IPS-NIHi11 (cell line): ENCODE measurements around the gene PRR15L.

Experiments used
- DNase-seq: peaks from one replicate; pipeline ENCODE4 v3.0.0; 2012; ENCODE audit warnings: mixed read lengths, low spot score

PRR15L gene

DNA sequence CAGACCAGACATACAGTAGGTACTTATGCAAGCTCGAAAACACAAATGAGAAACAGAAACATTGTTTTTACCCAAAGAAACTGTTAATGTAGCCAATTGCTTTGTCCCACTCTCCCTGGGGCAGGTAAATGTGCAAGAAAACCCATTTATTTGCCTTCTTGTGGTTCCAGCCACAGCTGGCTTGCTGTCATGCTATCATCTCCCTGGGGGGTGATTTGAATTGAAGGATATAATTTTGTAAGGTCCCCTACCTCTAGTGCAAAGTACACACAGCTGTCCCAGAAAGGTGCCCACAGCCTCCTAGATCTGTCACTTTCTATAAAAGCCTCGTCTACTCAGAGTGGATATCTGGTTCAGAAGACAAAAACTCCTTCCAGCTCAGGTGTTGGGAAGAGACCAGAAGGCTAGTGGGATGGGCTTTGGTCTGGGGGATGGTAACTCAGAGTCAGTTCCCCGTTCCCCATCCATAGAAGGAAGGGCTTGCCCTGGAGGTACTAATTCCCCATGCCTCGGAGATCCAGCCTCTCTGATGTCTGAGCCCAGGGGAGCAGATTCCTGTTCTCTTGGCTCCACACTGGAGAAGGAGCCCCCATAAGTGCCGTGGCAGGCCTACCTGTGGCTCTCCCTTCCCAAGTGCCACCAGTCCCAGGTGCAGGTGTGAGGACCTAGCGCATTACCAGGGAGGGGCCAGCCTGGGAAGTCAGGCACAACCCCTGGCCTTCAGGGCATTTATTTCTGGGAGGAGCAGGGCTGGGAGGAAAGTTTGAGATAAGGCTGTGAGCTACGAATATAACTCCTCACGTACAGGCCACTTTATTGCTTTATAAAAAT lies 2.4 kb upstream of the PRR15L start:
- no peak for DNase-seq

DNA sequence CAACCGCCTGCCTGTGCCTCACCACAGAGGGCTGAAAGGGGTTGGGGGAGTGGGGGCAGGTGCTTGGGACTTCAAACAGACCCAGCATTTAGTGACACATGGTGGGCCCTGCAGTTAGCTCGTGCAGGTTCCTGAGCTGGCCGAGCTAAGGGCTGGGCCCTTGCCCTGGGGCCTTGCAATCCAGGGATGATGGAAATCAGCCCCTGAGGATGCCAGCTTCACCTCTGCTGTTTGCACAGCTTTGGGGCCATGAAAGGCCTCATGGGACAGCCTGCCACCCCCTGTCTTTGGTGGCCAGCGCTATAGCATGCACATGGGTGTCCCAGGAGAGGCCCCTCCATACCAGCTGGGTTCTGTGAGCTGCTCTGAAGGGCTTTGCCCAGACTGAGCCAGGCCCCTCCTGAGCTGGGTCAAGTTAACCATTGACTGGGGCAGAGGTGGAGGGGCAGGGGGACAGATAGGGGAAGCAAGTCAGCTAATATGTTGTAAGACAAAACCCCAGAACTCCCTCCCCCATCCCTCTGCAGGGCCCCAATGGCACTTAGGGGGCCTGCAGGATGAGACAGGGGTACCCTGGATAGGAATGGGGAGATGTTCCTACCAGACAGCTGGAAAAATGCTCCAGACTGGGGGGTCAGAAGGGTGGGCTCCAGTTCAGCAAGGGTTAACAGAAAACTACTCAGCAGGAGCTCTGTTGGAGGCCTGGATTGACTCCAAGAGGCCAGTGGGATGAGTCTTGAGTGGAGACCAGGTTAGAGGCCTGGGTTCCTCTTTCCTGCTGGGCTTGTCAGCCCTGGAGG lies 692 bp downstream of the PRR15L start:
- DNase-seq, result no peak

DNA sequence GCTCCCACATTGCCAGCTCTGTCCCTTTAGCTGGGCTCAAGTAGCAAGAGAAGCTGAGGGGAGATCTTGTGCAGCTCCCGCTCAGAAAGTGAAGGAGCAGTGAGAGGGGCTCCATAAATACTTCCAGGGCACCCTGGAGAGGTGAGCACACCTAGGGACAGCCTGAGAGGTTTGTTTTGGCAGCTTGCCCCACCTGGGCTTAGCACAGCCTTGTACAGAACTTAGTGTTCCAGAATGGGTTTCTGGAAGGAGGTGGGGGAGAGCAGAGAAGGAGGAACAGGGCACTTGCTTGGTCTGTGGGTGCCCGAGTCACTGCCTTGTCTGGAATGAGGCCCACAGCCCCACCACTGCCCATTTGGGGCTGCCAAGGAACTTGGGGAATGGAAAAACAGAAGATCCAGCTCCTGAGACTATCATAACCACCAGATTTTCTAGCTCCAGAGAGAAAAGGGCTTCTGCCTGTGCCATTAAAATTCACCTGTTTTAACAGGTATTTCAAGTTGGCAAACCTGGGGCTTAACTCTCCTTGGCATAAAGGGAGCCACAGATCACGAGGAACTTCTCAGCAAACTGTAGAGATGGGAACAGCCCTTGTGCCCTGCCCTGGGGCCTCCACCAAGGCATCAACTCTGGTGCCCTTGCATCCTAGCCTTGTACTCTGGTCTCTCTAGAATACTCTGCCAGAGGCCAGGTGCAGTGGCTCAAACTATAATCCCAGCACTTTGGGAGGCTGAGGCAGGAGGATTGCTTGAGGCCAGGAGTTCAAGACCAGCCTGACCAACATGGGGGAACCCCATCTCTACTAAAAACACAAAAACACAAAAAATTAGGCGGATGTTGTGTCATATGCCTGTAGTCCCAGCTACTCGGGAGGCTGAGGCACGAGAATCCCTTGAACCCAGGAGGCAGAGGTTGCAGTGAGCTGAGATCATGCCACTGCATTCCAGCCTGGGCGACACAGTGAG lies 1.9 kb downstream of the PRR15L start:
- DNase-seq, result no peak

DNA sequence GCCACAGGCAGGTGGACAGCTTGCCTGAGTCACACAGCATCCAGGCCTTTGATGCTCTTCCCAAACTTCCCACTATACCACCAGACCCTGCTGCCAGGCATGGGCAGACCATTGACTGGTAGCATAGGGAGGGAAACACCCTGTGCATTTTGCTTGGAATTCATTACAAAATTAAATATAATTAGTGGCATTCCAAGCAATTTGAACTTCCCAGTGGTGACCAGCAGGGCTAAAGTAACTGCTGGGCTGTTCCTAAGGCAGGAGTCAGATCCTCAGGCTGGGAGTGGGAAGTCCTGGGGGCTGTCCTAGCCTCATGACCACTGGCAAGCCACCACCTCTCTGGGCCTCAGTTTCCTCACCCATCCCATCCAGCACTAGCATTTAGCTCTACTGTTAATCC lies 3.8 kb downstream of the PRR15L start:
- no peak for DNase-seq

DNA sequence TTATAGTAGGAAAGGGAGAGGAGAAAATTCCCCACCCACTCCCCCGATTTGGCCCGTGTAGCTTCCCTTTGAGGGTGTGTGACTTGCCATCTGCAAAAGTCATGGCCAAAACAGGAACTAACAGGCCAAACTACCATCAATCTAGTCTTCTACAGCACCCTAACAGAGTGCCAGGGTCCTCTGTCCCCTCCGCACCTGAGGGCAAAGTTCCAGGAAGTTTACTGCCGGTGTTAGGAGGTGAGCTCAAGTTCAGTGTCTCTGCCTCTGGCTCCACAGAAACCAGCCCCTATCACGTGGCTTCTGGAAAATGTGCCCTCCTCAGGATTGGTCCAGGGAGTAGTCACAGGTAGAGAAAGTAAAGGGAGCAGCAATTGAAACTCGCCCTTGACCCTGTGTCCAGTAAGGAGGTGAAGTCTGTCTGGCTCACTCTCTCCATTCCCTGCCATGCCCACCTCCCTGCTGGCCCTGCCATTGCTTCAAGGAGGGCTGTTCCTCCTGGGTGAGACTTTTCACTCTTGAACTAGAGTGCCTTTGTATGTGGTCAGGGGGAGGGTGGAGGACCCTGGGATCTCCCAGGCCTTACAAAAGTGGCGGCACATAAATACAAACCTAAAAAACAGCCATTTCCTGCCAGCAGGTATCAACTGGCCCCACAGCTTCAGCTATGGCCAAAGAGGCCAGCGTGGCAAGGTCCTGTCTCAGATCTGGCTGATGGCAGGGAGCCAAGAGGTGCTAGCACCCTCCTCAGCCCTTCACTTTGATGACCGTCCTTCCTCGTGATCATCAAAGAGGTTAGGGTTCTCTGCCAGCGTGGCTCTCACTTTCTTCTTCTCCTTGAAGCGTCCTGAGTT lies 5.3 kb downstream of the PRR15L start:
- DNase-seq, result no peak

DNA sequence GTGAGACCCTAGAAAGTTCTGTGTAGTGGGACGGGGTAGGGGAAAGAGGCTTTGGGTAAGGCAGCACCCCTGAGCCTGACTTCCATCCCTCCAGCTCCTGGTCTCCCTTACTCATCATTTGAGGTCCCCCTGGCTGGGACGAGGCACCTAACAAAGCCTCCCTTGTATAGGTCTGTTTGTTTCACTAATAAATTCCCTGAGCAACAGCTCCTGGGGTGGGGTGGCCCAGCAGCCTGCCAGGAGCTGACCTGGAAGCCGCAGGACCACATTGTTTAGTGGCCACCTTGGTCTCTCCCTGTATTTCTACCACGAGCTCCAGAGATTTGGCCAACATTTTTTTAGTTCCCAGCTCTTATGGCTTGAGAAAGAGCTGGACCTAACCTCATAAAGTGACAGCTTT lies 7.2 kb downstream of the PRR15L start:
- no peak for DNase-seq

DNA sequence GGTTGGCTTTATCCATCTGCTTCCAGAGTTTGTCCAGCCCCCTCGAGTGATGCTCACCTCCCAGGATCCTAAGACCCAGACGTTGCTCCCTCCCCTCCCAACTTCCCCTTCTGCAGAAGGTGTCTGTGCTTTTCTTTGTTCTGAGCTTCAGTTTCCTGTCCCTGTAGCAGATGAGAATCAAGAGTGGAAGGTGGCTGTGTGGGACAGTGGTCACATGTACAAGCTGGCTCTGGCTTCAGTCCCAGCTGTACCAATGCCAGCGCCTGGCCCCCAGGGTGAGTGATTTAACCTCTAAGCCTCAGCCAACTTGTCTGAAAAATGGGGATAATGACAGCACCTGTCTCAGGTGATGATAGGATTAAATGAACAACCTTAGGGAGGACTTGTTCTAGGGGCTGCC lies 7.7 kb downstream of the PRR15L start:
- DNase-seq, result no peak

DNA sequence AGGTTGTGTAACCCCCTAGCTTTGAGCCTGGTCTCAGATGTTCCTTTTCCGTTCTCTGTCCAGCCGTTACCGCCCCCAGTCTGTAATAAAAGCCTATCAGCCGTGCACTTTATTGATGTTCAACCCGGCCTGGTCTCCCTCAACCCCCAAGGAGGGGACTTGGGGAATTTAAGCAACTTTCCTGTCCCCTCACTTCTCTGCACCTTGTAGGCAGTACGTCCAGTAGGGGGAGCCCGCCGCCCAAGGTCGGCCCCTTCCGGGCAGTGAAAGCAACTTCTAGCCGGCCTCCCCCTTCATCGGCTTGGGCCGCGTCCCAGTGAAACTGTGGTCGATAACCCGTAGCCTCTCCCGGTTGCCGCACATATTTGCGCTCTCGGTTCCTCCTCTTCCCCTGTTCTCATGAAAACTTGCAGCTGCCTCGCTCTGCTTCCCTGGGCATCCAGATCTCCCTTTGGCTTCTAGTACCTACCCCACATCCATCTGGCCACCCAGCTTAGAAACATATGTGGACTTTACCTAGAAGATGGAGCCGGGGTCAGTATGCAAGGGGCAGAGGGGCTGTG lies 8.4 kb downstream of the PRR15L start:
- DNase-seq, result peak; percentile 84

DNA sequence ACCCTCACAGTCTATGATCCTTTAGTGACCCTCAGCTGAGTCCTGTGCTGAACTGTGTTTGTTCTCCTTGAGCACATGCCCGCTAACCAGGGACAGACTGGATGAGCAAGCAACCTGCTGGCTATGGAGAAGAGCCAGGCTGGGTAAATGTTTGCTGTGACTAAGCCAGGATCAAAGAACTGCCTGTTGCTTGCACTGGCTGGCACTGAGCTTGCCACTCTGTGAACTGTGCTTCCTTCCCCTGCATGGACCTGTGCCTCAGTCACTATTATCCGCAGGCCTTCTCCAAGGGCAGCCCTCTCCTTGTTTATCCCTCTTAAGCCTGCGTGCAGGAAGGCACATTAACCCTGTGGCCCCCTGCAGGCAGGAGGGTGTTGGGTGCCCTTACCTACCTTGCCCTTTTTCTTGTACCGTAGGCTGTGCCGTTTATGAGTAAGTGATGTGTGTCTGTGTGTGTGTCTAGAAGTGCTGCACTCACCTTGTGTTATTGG lies 8.9 kb downstream of the PRR15L start:
- no peak for DNase-seq

DNA sequence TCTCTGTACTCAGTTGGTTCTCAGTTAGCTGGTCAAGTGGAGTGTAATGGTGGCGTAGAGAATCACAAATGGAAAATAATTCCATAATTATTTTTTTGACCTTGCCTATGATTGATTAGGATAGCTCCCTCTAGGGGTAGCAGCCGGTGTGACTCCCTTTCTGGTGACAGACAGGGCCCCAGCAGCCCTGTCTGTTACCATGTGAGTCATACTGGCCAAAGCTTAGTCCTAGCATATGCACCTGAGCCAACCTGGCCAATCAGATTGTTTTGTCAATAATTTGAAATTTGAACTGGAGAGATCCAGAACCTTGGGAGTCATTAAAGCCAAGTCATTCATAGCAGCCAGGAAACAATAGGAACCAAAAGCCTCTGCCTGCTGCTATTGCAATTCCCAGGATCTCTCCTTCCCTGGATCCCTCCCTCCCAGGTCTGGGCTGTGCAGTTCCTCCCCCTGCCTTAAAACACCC lies 10.7 kb downstream of the PRR15L start:
- DNase-seq, result peak; percentile 88

DNA sequence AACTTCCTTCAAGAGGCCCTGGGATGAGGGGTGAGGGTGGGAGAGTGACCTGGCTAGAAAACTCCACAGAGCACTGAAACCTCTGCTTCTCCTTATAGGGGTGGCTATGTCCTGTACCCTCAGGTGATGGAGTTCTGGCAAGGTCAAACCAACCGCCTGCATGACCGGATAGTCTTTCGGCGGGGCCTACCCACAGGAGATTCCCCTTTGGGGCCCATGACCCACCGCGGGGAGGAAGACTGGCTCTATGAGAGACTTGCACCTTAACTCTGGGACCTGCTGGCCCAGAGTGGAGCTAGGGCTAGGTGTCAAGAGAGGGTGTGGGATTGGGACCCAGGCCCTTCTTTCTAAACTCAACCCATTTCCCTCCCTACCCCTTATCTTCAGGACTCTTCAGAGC lies 11.2 kb downstream of the PRR15L start:
- no peak for DNase-seq

DNA sequence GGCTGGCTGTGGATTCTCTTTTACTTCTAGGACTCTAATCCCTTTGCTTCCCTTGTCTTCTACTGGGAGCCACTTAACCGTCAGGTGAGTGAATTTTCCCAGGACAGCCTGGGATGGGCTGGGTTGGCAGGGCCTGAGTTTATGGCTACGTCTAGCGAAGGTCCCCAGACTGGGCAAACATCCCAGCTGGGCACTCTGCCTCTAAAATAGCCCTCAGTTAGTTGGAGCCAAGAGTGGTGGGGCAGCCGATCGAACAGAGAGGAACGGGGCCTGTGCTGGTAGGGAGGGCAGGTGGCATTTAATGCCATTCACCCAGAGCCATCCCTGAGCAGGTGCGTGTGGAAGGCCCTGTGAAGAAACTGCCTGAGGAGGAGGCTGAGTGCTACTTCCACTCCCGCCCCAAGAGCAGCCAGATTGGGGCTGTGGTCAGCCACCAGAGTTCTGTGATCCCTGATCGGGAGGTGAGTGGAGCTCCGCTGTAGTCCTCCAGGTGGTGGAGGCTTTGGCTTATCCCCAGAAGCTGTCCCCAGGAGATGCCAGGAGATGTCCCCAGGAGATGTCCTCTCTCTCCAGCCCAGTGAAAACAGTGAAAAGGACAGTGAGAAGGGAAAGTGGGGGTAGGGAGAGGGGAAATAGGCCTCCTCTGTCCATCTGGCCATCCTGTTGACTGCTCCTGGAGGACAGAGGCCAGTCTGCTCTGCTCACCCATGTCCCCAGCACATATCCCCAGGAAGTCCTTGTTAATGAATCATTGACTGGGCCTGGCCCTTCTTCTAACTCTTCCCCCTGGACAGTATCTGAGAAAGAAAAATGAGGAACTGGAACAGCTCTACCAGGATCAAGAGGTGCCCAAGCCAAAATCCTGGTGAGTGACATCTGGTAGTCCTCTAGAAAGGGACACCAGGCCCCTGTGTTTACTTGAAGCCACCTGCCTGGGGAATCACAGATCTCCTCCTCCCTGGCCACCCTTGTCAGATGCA lies 11.9 kb downstream of the PRR15L start:
- no peak for DNase-seq

DNA sequence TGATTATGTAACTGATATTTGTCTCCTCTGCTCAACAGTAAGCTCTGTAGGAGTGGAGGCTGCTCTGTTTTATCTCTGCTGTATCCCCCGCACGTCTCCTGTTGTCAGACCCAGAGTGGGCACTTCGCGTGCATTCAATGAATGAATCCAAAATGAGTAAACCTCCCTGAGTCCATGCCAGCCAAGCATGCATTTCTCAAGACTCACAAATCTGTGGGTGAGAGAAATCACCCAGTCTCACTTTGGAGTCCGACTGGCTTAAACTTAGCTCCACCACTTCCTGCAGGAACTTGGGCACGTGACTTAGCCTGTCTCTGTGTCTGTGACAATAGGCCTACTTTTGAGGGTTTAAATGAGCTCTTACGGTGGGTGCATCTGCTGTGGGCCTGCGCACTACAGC lies 12.6 kb downstream of the PRR15L start:
- DNase-seq, result no peak

DNA sequence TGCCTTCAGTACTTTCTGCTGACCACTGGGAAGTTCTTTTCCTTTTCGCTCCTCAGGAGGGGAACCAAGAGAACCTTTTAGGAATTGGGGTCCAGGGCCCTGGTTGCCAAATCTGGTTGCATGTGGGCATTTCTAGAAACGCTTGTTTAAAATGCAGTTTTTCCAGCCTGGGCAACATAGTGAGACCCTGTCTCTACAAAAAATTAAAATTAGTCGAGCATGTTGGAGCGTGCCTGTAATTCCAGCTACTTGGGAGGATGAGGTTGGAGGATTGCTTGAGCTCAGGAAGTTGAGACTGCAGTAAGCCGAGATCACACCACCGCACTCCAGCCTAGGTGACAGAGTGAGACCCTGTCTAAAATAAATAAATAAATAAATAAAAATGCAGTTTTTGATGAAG lies 15.1 kb downstream of the PRR15L start:
- DNase-seq, result no peak

DNA sequence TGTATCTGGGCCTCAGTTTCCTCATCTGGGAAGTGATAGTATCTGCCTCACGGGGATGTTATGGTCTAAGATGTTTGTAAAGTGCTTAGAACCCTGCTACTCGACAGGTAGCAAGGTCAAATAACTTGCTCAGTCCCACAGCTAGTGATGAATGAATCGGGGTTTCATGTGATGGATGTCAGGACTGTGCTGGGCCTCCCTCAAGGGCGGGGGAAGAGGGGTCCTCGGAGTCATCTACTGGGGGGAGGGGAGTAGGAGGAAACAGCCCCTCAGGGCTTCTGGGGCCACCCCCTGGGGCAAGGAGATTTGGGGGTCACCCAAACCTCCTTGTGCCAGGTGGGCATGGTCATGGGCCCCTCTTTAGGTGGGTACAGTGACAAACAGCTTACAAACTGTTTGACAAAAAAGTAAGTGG lies 15.6 kb downstream of the PRR15L start:
- DNase-seq, result no peak

DNA sequence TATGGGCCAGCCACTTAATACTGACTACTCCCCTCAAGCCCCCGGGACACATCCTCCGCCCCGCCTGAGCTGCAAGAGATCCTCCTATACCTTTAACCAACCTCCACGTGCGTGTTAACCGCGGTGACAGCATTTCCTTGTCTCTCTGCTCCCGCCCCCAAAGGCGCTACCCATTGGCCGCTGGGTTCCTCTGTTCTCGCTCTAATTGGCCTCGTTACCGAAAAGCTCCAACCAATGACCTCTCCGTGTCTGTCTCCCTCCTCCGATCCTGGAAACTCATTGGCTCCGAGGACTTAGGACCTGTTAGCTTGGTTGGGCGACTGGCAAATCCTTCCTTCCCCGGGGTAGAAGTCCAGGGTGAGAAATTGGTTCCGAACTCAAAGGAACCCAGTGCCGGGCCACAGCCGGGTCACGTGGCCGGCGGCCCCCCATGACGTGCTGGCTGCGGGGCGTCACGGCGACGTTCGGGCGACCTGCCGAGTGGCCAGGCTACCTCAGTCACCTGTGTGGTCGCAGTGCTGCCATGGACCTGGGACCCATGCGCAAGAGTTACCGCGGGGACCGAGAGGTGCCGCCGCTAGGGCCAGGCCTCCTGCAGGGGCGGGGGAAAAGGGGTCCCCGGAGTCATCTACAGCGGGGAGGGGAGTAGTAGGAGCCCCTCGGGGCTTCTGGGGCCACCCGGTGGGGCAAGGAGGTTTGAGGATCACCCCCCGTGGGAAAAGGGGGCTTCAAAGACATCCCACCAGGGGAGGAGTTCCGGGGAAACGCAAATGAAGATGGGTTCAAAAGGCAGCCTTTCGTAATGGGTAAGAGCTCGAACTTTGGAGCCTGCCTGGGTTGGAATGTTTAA lies 16.2 kb downstream of the PRR15L start, which contains the start of gene PNPO:
TSS of gene PNPO (plus strand) at position 326 of the 850 bp plus-strand sequence. CDS start at position 431, 105 bp downstream.
- DNase-seq, result peak; percentile 99

DNA sequence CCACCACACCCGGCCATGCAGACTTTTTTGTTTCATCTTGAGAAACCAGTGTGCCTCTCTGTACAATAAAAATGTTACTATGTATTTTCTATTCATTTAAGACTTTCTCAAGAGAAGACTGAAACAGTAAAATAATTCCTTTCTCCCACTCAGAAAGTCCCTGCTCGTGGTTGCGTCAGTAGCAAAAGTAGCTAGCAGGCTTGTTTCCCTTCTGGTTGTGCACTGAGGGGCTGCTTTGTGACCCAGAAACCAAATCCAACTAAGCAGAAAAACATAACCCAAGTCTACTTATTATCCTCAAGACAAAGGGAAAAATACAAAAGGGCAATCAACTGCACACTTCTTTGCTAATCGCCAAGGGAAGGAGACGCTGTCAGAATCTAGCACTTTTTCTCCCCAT lies 19.7 kb downstream of the PRR15L start:
- DNase-seq, result no peak

DNA sequence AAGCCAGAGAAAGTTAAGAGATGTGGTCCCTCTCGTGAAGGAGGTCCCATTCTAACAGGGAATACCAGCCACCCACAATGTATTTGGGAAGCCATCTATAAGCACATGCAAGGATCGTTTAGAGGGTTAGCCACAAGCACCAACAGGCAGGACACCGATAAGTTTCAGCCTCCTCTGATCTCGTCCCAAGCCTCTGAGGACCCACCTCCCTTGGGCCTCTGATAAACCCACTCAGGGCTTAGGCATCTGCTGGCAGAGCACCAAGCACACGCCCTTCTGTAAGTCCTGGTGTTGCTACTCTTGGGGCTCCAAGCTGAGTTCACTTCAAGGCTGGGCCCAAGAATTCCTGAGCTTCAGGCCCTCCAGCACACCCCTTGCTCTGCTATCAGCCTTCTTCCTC lies 21.7 kb downstream of the PRR15L start:
- no peak for DNase-seq
